Stimulated activated effector memory CD8-positive, alpha-beta T cell treated with anti-CD3 and anti-CD28 coated beads, Interleukin-12 subunit alpha, Interleukin-12 subunit beta, amount 100 ng/mL, for 72 hours (primary cell): Measurements from ENCODE around the gene RGS9.
"Not testable (repeated sequence)": the region's sequence is repeated elsewhere in the genome, so short reads cannot be mapped to it uniquely, and the experiment has no call there.

ENCODE experiments used
- ATAC-seq: fragments of 150-1000 bp; cut with Tn5 transposase; 2 replicates; pipeline ENCODE4 v1.10.0; 2021
- DNase-seq, 2 donors: peaks; one replicate each; pipeline ENCODE4 v3.0.0; 2021 to 2022; ENCODE audit warnings: low spot score in 2 of 2
- H3K27ac Mint-ChIP-seq: one replicate; pipeline ENCODE4 v1.8.0; 2022; ENCODE audit warnings: mild to moderate bottlenecking, mixed read lengths
- H3K36me3 Mint-ChIP-seq: one replicate; pipeline ENCODE4 v1.8.0; 2022; ENCODE audit warnings: mild to moderate bottlenecking, mixed read lengths
- H3K4me1 Mint-ChIP-seq: one replicate; pipeline ENCODE4 v1.8.0; 2022; ENCODE audit warnings: mixed read lengths
- H3K4me3 Mint-ChIP-seq: one replicate; pipeline ENCODE4 v1.8.0; 2022; ENCODE audit warnings: mild to moderate bottlenecking, mixed read lengths
- H3K9me3 Mint-ChIP-seq: one replicate; pipeline ENCODE4 v1.8.0; 2022; ENCODE audit warnings: mixed read lengths

RGS9 gene

DNA sequence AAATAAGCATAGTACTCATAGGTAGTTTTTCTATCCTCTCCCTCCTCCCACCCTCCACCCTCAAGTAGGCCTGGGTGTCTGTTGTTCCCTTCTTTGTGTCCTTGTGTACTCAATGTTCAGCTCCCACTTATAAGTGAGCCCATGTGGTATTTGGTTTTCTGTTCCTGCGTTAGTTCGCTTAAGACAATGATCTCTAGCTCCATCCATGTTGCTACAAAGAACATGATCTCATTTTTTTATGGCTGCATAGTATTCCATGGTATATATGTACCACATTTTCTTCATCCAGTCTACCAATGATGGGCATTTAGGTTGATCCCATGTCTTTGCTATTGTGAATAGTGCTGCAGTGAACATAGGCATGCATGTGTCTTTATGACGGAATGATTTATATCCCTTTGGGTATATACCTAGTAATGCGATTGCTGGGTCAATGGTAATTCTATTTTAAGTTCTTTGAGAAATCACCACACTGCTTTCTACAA is 43.6 kb downstream of the RGS9 start:
- not testable (repeated sequence) for ATAC-seq, DNase-seq, H3K9me3 Mint-ChIP-seq
- peaks cover 18% of the 10 kb centered on the region for H3K36me3 Mint-ChIP-seq
- peak overlapping the region; percentile 97 for H3K27ac Mint-ChIP-seq
- H3K4me1 Mint-ChIP-seq = peaks cover 67% of the 10 kb centered on the region
- peak overlapping the region; percentile 77 for H3K4me3 Mint-ChIP-seq

DNA sequence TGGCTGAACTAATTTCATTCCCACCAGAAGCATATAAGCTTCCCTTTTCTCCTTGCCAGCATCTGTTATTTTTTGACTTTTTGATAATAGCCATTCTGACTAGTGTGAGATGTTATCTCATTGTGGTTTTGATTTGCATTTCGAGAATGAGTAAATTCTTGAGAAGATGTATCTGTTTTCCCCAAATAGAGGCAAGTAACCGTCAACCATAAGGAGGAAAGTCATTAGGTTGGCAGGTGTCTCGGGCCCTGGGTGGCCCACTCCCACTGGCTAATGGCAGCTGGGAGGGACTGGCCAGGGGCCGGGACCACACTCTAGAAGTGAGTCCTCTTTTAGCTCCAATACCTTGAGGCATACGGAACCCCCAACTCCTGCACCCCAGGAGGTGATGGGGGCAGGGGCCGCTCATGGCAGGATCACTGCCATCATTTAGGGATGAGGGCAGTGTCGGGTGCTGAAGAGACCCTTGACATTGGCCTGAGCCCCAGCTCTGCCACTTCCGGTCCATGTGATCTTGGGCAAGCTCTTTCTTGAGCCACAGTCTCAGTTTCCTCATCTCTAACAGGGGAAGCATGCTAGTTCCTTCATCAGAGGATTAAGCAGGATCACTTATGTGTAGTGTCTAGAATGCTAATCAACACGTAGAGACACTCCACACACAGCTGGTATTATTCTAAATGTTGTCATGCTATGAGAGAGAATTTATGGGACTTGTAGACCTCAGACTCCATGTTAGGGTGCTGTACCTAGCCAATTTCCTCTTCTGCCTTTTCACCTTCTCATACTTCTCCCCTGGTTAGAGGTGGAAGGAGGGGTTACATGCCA is 44.3 kb downstream of the RGS9 start:
- Mint-ChIP-seq H3K4me3 (peak overlapping the region; percentile 77), H3K27ac (peak overlapping the region; percentile 97), H3K4me1 (peaks cover 67% of the 10 kb centered on the region), H3K36me3 (peaks cover 18% of the 10 kb centered on the region), H3K9me3 (peaks cover 4% of the 10 kb centered on the region)
- ATAC-seq = peak; percentile 82
- DNase-seq = peak; percentile 39 to 80

- ATAC-seq = no peak
- Mint-ChIP-seq H3K27ac (peak overlapping the region; percentile 97), H3K36me3 (peaks cover 18% of the 10 kb centered on the region), H3K4me1 (peaks cover 67% of the 10 kb centered on the region), H3K4me3 (peak overlapping the region; percentile 77), H3K9me3 (peaks cover 3% of the 10 kb centered on the region)
- no peak for DNase-seq
Measured at GRCh38 chr17:65182233-65182632, 45.1 kb downstream of the RGS9 start.

DNA sequence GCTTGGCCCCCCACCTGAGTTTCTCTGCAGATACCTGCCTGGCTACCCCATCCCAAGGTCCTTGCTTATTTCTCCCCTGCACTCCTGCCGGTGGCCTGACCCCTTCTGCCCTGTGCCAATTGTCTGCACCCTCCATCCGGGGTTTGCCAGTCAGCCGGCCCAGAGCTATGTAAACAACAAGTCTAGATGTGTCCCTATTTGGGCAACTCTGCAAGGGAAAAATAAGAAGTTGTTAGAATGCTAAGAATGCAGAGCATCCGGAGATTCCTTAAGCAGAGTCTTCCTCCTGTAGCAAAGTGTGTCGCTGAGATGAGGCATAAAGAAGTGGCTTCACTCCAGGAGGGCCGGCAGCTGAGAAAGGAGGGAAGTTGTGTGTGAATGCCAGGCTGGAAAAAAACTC is 46.6 kb downstream of the RGS9 start:
- ATAC-seq = no peak
- Mint-ChIP-seq H3K27ac (peak overlapping the region; percentile 97), H3K36me3 (peaks cover 18% of the 10 kb centered on the region), H3K4me3 (no peak overlapping the region), H3K9me3 (no peaks in the 10 kb centered on the region), H3K4me1 (peaks cover 64% of the 10 kb centered on the region)
- no peak for DNase-seq

DNA sequence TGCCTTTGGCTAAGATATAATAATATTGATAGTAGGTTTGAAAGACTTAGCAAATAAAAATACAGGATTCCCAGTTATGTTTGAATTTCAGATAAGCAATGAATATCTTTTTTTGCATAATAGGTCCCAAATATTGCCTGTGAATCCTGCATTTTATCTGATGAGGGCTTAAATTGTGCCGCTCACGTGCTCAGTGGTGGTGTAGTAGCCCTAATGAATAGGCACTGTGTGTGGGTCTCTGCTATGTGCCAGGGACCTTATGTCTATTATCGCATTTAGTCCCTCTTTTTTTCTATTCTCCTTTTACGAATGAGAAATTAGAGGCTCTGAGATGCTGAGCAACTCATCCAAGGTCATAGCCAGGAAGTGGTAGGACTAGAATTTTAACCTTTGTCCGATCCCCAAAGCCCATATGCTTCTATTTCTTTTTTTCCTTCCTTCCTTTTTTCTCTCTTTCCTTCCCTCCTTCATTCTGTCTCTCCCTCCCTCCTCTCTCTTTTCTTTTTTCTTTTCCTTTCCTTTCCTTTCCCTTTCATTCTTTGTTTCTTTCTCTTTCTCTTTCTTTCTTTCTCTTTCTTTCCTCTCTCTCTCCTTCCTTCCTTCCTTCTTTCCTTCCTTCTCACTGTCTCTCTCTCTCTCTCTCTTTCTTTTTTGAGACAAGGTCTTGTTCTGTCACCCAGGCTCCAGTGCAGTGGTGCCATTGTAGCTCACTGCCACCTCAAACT is 47.2 kb downstream of the RGS9 start:
- Mint-ChIP-seq H3K27ac (peak overlapping the region; percentile 97), H3K9me3 (no peaks in the 10 kb centered on the region), H3K4me1 (peaks cover 58% of the 10 kb centered on the region), H3K36me3 (peaks cover 14% of the 10 kb centered on the region), H3K4me3 (no peak overlapping the region)
- DNase-seq (no peak), ATAC-seq (no peak)

DNA sequence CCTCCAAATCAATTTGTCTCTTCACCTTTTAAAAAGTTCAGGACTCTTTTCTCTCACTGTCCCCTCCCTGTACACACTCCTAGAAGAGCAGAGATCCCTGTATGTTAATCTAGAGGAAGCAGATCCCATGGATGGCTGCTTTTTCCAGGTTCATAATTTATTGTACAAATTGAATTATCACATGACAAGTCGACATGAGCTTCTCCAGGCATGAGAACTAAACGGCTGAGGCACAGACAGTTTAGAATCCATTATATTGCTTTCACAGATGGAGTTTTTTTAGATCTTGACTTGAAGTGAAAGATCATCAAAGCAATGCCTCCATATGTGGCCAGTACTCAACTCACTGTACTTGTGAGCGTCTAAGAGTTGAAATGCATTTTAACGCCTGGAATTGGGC is 47.9 kb downstream of the RGS9 start:
- Mint-ChIP-seq H3K36me3 (peaks cover 8% of the 10 kb centered on the region), H3K9me3 (no peaks in the 10 kb centered on the region), H3K4me3 (no peak overlapping the region), H3K27ac (peak overlapping the region; percentile 76), H3K4me1 (peaks cover 51% of the 10 kb centered on the region)
- no peak for ATAC-seq
- no peak for DNase-seq

GRCh38 chr17:65185668-65186382 is 48.7 kb downstream of the RGS9 start:
- no peak for ATAC-seq
- Mint-ChIP-seq H3K4me1 (peaks cover 43% of the 10 kb centered on the region), H3K4me3 (no peak overlapping the region), H3K27ac (no peak overlapping the region), H3K9me3 (no peaks in the 10 kb centered on the region), H3K36me3 (peaks cover 5% of the 10 kb centered on the region)
- DNase-seq = no peak

DNA sequence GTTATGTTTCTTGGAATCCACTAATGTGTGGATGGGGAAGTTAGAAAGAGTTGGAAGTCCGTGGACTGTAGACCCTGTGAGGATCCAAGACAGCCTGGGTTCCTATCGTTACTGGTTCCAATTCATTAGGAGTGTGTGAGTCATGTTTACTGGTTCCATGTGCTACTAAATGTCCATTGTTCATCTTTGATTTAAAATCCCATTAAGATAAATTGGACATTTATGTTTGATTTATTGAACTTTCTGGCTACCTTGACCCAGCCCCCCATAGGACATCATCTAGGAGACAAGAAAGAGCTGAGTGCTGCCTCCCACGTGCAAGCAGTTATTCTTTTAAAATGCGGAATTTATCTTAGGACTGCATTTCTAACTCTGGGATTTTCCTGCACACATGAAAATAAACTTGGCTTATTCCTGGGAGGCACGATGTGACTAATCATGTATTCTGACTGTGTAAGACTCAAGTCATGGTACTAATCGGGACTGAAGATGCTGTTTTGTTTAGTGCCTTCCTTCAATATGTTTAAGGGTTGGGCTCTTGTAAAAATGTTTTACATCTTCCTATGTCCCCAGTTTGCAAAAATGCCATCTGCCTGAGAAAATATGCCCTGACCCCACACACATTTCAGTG is 53.4 kb downstream of the RGS9 start:
- no peak for ATAC-seq
- no peaks in the 10 kb centered on the region for H3K9me3 Mint-ChIP-seq
- peaks cover 11% of the 10 kb centered on the region for H3K36me3 Mint-ChIP-seq
- no peak overlapping the region for H3K4me3 Mint-ChIP-seq
- DNase-seq = no peak
- peaks cover 22% of the 10 kb centered on the region for H3K4me1 Mint-ChIP-seq
- no peak overlapping the region for H3K27ac Mint-ChIP-seq

DNA sequence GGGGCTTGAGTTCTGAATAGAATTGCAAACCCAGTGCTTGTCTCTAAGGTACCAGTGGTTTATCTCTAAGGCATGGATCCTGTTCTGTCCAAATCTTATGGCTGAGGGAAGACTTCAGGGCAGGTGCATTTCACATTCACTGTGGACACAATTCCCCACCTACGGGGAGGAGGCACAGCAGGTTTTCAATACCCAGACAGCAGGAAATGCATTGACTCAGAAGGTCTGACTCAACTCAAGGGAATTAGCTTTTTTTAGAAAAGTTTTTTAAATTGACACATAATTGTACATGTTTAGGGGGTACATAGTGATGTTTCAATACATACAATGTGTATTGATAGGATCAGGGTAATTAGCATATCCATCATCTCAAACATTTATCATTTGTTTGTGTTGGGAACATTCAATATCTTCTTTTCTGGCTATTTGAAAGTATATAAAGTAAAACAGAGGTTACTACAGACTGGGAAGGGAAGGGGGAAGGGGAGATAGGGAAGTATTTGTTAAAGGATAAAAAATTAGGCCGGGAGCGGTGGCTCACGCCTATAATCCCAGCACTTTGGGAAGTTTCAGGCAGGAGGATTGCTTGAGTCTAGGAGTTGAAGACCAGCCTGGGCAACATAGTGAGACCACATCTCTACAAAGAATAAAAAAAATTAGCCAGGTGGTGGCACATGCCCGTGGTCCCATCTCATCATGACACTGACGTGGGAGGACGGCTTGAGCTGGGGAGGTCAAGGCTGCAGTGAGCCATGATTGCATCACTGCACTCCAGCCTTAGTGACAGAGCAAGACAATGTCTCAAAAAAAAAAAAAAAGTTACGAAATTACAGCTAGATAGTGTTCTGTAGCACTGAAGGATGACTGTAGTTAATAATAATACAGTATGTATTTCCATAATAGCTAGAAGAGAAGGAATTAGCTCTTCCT is 54.9 kb downstream of the RGS9 start:
- H3K36me3 Mint-ChIP-seq = peaks cover 11% of the 10 kb centered on the region
- DNase-seq (no peak), ATAC-seq (peak; percentile 82)
- H3K27ac Mint-ChIP-seq = peak overlapping the region; percentile 82
- no peaks in the 10 kb centered on the region for H3K9me3 Mint-ChIP-seq
- H3K4me1 Mint-ChIP-seq = peaks cover 22% of the 10 kb centered on the region
- peak overlapping the region; percentile 20 for H3K4me3 Mint-ChIP-seq

GRCh38 chr17:65193305-65193704 is 56.1 kb downstream of the RGS9 start:
- Mint-ChIP-seq H3K4me3 (no peak overlapping the region), H3K27ac (no peak overlapping the region), H3K36me3 (peaks cover 11% of the 10 kb centered on the region), H3K9me3 (no peaks in the 10 kb centered on the region), H3K4me1 (peaks cover 22% of the 10 kb centered on the region)
- ATAC-seq (no peak), DNase-seq (no peak)

- Mint-ChIP-seq H3K4me3 (no peak overlapping the region), H3K36me3 (peaks cover 11% of the 10 kb centered on the region), H3K9me3 (no peaks in the 10 kb centered on the region), H3K27ac (peak overlapping the region; percentile 58), H3K4me1 (peaks cover 27% of the 10 kb centered on the region)
- ATAC-seq (no peak), DNase-seq (no peak)
Measured at GRCh38 chr17:65193716-65194293, 56.6 kb downstream of the RGS9 start.

- no peak overlapping the region for H3K4me3 Mint-ChIP-seq
- H3K9me3 Mint-ChIP-seq = no peaks in the 10 kb centered on the region
- H3K4me1 Mint-ChIP-seq = peaks cover 27% of the 10 kb centered on the region
- no peak for DNase-seq
- H3K36me3 Mint-ChIP-seq = peaks cover 11% of the 10 kb centered on the region
- peak overlapping the region; percentile 58 for H3K27ac Mint-ChIP-seq
- no peak for ATAC-seq
Measured at GRCh38 chr17:65194670-65195334, 57.6 kb downstream of the RGS9 start.

- H3K27ac Mint-ChIP-seq = peak overlapping the region; percentile 18
- peaks cover 27% of the 10 kb centered on the region for H3K4me1 Mint-ChIP-seq
- H3K9me3 Mint-ChIP-seq = no peaks in the 10 kb centered on the region
- no peak overlapping the region for H3K4me3 Mint-ChIP-seq
- no peak for ATAC-seq
- peaks cover 11% of the 10 kb centered on the region for H3K36me3 Mint-ChIP-seq
- DNase-seq = no peak
Measured at GRCh38 chr17:65195716-65196115, 58.5 kb downstream of the RGS9 start.
